GM23338 (cell line): Measurements from ENCODE around the gene FICD. TPM values are rescaled to one million over a fixed set of nuclear protein-coding genes. Genes with fewer than 3 reads are reported as not detected.

Source experiments
- ATAC-seq: fragments of 200-7000 bp; cut with Tn5 transposase; 3 replicates; pipeline ENCODE4 v1.9.1; 2020
- DNase-seq: peaks from one replicate; pipeline ENCODE4 v3.0.0-alpha.2; 2015; ENCODE audit warnings: low spot score
- H2AFZ ChIP-seq: fragments of 200-600 bp; sonication (generic); 2 replicates; pipeline ENCODE4 v1.8.0; 2016; ENCODE audit warnings: antibody characterized with exemption, mild to moderate bottlenecking, moderate library complexity
- H3F3A ChIP-seq: fragments of 200-600 bp; sonication (generic); replicated peaks from 2 replicates; pipeline ENCODE4 v1.8.0; 2017; ENCODE audit warnings: antibody characterized with exemption, mixed run types, low read depth
- H3K27ac ChIP-seq: fragments of 200-600 bp; sonication (generic); 2 replicates; pipeline ENCODE4 v1.6.1; 2016; ENCODE audit warnings: low read depth
- H3K27me3 ChIP-seq: fragments of 200-600 bp; sonication (generic); 2 replicates; pipeline ENCODE4 v1.8.0; 2016; ENCODE audit warnings: mild to moderate bottlenecking, mixed run types, moderate library complexity; ENCODE audit not compliant: insufficient read depth
- H3K36me3 ChIP-seq: fragments of 200-600 bp; sonication (generic); 2 replicates; pipeline ENCODE4 v1.8.0; 2016; ENCODE audit warnings: mild to moderate bottlenecking; ENCODE audit not compliant: insufficient read depth
- H3K4me1 ChIP-seq: fragments of 200-600 bp; sonication (generic); 2 replicates; pipeline ENCODE4 v1.8.0; 2016; ENCODE audit warnings: mild to moderate bottlenecking, moderate library complexity; ENCODE audit not compliant: insufficient read depth
- H3K4me2 ChIP-seq: fragments of 200-600 bp; sonication (generic); 2 replicates; pipeline ENCODE4 v1.7.1; 2017; ENCODE audit warnings: mixed run types
- H3K4me3 ChIP-seq: fragments of 200-600 bp; sonication (generic); 2 replicates; pipeline ENCODE4 v1.6.1; 2016; ENCODE audit warnings: mixed run types
- H3K79me2 ChIP-seq: fragments of 200-600 bp; sonication (generic); replicated peaks from 2 replicates; pipeline ENCODE4 v1.8.0; 2017; ENCODE audit warnings: mild to moderate bottlenecking; ENCODE audit not compliant: insufficient read depth
- H3K9me2 ChIP-seq: fragments of 200-600 bp; sonication (generic); 2 replicates; pipeline ENCODE4 v1.8.0; 2017; ENCODE audit not compliant: insufficient read depth
- H4K20me1 ChIP-seq: fragments of 200-600 bp; sonication (generic); replicated peaks from 2 replicates; pipeline ENCODE4 v1.8.0; 2017; ENCODE audit warnings: mild to moderate bottlenecking; ENCODE audit not compliant: insufficient read depth
- H3K27ac Mint-ChIP-seq: 2 replicates; pipeline ENCODE4 v1.8.0; 2020; ENCODE audit warnings: inconsistent platforms, mild to moderate bottlenecking, moderate library complexity, mixed read lengths
- H3K27me3 Mint-ChIP-seq: 3 replicates; pipeline ENCODE4 v1.8.0; 2022; ENCODE audit warnings: low read depth, mild to moderate bottlenecking, moderate library complexity, mixed read lengths, inconsistent platforms; ENCODE audit not compliant: insufficient read depth, poor library complexity
- H3K36me3 Mint-ChIP-seq: 3 replicates; pipeline ENCODE4 v1.8.0; 2021; ENCODE audit warnings: low read depth, mild to moderate bottlenecking, inconsistent platforms, moderate library complexity, mixed read lengths
- H3K4me1 Mint-ChIP-seq: 3 replicates; pipeline ENCODE4 v1.8.0; 2020; ENCODE audit warnings: mild to moderate bottlenecking, inconsistent platforms, mixed read lengths
- H3K4me3 Mint-ChIP-seq: 3 replicates; pipeline ENCODE4 v1.8.0; 2021; ENCODE audit warnings: moderate library complexity, mild to moderate bottlenecking, inconsistent platforms, mixed read lengths
- H3K9me3 Mint-ChIP-seq: 3 replicates; pipeline ENCODE4 v1.8.0; 2020; ENCODE audit warnings: moderate library complexity, mild to moderate bottlenecking, inconsistent platforms, mixed read lengths
- CREB1 ChIP-seq: fragments of 250-450 bp; sonication (Bioruptor Pico); IDR thresholded peaks from 2 replicates; pipeline ENCODE4 v1.5.0; 2020; ENCODE audit warnings: low read depth, mild to moderate bottlenecking, moderate library complexity
- JUNB ChIP-seq: IDR thresholded peaks from one replicate; pipeline ENCODE4 v1.6.1; 2016; ENCODE audit warnings: antibody characterized with exemption; ENCODE audit not compliant: unreplicated experiment
- NANOG ChIP-seq: IDR thresholded peaks from 2 replicates; pipeline ENCODE4 v1.6.1; 2016; ENCODE audit warnings: antibody characterized with exemption, borderline replicate concordance
- POLR2AphosphoS5 ChIP-seq: IDR thresholded peaks from 2 replicates; pipeline ENCODE4 v1.6.1; 2016; ENCODE audit warnings: antibody characterized with exemption, low read depth
- STAT1 ChIP-seq: IDR thresholded peaks from one replicate; pipeline ENCODE4 v1.6.1; 2016; ENCODE audit warnings: antibody characterized with exemption; ENCODE audit not compliant: unreplicated experiment
- ZNF331 ChIP-seq: fragments of 250-450 bp; sonication (Bioruptor Pico); IDR thresholded peaks from 2 replicates; pipeline ENCODE4 v1.5.0; 2020; ENCODE audit warnings: low read depth, mild to moderate bottlenecking, moderate library complexity
- polyA plus RNA-seq: library from polyadenylated mRNA; unstranded; fragments of >200 nt; fragmentation: Nextera tagmentation; extraction: Ambion mirVana; gene quantifications from 2 replicates; pipeline ENCODE4 v1.2.1, GENCODE V29; 2016
- total RNA-seq: library from RNA; depleted of rRNA; stranded (reverse); fragments of >200 nt; shearing (Covaris generic); gene quantifications from 2 replicates; pipeline ENCODE4 v1.2.3, GENCODE V29; 2014
- TF ChIP-seq, protein P1 (sequence below): IDR thresholded peaks from 2 replicates; pipeline ENCODE4 v1.6.1; 2016; ENCODE audit warnings: antibody characterized with exemption
- TF ChIP-seq, protein P2 (sequence below): IDR thresholded peaks from one replicate; pipeline ENCODE4 v1.6.1; 2018; ENCODE audit warnings: antibody characterized with exemption; ENCODE audit not compliant: unreplicated experiment
- TF ChIP-seq, protein P3 (sequence below), 2 experiments: fragments of 200-600 bp in 1 of 2; sonication (generic) in 1 of 2; conservative IDR thresholded peaks; 2 replicates each; pipeline versions ENCODE4 v1.5.1 to v1.6.1; 2016 to 2017; ENCODE audit warnings: antibody characterized with exemption in 2 of 2, low read depth in 2 of 2, mild to moderate bottlenecking in 2 of 2, moderate library complexity in 1 of 2

Gene FICD
- total and polyA plus RNA-seq, 2 experiments from 2014 or later: 4.9 to 5.3 TPM

DNA sequence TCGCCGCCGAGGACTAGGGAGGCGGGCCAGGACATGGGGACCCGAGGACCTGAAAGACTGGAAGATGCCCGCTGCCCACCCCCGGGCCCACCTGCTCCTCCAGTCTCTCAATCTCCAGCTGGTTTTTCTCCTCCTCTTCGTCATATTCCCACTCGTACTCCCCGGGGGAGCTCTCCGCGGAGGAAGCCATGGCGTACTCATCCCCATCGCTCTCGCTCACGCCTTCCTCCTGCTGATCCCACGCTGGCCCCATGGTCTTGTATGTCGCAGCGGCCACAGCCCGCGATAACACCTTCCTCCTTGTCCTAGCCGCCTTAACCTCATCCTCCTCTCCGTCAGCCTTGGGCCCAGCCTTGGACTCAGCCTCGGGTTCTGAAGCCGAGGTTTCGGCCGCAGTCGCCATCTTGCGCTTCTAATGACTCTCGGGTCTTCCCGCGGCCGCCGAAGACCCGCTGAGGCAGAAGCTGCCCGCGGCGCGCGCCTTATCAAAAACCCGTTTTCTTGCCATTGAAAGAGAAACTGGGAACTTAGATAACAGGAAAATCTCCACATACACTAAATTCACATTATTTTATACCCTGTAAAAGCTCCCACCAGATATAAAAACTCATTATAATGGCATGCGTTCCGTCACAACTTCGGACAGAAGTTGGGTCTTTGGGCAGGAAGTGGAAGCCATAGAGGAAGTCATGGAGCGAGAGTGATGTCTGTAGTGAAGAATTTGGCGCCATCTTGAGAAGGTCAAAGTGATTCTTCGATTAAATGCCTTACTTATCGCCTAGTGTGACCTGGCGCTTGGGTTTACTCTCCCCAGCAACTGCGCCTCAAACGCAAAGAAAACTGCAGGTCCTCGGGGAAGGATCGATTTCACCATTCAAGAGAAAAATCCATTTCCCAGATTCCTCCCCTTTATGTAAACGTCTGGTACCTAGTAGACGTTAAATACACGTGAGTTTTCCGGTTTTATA, 46.0 kb downstream of the FICD start, which contains the start of gene SART3:
TSS of gene SART3 (minus strand) at position 422 of the 968 bp plus-strand sequence. CDS start at position 403, 19 bp downstream.
- Histone ChIP-seq H2AFZ (no peak within 1 kb of the TSS), H3K4me2 (peak within 1 kb of the TSS; percentile 76), H3F3A (peaks cover 5% of the 10 kb centered on the region; the same call in 1 of the 2 replicates), H3K27ac (peak within 1 kb of the TSS; percentile 87), H4K20me1 (peaks cover 36% of the 10 kb centered on the region), H3K27me3 (no peaks in the 10 kb centered on the region), H3K9me2 (no peaks in the 10 kb centered on the region), H3K4me1 (no peaks in the 10 kb centered on the region; the same call in 1 of the 2 replicates), H3K36me3 (peaks cover 18% of the 10 kb centered on the region), H3K4me3 (peak within 1 kb of the TSS; percentile 95), H3K79me2 (peaks cover 69% of the 10 kb centered on the region)
- DNase-seq: peak; percentile 93
- H3K27ac Mint-ChIP-seq: peak within 1 kb of the TSS; percentile 100
- H3K4me3 Mint-ChIP-seq: peak within 1 kb of the TSS; percentile 100
- H3K27me3 Mint-ChIP-seq: no peaks in the 10 kb centered on the region
- TF ChIP-seq NANOG: no peak
- TF ChIP-seq, protein P1, sequence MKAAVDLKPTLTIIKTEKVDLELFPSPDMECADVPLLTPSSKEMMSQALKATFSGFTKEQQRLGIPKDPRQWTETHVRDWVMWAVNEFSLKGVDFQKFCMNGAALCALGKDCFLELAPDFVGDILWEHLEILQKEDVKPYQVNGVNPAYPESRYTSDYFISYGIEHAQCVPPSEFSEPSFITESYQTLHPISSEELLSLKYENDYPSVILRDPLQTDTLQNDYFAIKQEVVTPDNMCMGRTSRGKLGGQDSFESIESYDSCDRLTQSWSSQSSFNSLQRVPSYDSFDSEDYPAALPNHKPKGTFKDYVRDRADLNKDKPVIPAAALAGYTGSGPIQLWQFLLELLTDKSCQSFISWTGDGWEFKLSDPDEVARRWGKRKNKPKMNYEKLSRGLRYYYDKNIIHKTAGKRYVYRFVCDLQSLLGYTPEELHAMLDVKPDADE: peak; percentile 87
- no peak for TF ChIP-seq ZNF331
- peak; percentile 56 for TF ChIP-seq POLR2AphosphoS5
- no peak for TF ChIP-seq JUNB
- peak; percentile 62; the same call in 1 of the 2 replicates for TF ChIP-seq CREB1 (CRISPR knock-in tag)
- TF ChIP-seq STAT1: no peak
- TF ChIP-seq, protein P2, sequence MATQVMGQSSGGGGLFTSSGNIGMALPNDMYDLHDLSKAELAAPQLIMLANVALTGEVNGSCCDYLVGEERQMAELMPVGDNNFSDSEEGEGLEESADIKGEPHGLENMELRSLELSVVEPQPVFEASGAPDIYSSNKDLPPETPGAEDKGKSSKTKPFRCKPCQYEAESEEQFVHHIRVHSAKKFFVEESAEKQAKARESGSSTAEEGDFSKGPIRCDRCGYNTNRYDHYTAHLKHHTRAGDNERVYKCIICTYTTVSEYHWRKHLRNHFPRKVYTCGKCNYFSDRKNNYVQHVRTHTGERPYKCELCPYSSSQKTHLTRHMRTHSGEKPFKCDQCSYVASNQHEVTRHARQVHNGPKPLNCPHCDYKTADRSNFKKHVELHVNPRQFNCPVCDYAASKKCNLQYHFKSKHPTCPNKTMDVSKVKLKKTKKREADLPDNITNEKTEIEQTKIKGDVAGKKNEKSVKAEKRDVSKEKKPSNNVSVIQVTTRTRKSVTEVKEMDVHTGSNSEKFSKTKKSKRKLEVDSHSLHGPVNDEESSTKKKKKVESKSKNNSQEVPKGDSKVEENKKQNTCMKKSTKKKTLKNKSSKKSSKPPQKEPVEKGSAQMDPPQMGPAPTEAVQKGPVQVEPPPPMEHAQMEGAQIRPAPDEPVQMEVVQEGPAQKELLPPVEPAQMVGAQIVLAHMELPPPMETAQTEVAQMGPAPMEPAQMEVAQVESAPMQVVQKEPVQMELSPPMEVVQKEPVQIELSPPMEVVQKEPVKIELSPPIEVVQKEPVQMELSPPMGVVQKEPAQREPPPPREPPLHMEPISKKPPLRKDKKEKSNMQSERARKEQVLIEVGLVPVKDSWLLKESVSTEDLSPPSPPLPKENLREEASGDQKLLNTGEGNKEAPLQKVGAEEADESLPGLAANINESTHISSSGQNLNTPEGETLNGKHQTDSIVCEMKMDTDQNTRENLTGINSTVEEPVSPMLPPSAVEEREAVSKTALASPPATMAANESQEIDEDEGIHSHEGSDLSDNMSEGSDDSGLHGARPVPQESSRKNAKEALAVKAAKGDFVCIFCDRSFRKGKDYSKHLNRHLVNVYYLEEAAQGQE: no peak
- TF ChIP-seq, protein P3, sequence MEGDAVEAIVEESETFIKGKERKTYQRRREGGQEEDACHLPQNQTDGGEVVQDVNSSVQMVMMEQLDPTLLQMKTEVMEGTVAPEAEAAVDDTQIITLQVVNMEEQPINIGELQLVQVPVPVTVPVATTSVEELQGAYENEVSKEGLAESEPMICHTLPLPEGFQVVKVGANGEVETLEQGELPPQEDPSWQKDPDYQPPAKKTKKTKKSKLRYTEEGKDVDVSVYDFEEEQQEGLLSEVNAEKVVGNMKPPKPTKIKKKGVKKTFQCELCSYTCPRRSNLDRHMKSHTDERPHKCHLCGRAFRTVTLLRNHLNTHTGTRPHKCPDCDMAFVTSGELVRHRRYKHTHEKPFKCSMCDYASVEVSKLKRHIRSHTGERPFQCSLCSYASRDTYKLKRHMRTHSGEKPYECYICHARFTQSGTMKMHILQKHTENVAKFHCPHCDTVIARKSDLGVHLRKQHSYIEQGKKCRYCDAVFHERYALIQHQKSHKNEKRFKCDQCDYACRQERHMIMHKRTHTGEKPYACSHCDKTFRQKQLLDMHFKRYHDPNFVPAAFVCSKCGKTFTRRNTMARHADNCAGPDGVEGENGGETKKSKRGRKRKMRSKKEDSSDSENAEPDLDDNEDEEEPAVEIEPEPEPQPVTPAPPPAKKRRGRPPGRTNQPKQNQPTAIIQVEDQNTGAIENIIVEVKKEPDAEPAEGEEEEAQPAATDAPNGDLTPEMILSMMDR (conservative IDR thresholded peaks at IDR 0.05; ENCODE audit: low read depth in 2 of 2): no peak
- no peaks in the 10 kb centered on the region; the same call in 2 of the 3 replicates for H3K9me3 Mint-ChIP-seq
- H3K4me1 Mint-ChIP-seq: peaks cover 23% of the 10 kb centered on the region
- ATAC-seq: peak; percentile 61
- H3K36me3 Mint-ChIP-seq: peaks cover 39% of the 10 kb centered on the region
